ENCODE data around the gene SLC48A1. TPM values are rescaled to one million over a fixed set of nuclear protein-coding genes. Genes with fewer than 3 reads are reported as not detected.

The SLC48A1 gene
- total RNA-seq, 1 donor from 2014 or later, result 19.7 TPM

DNA sequence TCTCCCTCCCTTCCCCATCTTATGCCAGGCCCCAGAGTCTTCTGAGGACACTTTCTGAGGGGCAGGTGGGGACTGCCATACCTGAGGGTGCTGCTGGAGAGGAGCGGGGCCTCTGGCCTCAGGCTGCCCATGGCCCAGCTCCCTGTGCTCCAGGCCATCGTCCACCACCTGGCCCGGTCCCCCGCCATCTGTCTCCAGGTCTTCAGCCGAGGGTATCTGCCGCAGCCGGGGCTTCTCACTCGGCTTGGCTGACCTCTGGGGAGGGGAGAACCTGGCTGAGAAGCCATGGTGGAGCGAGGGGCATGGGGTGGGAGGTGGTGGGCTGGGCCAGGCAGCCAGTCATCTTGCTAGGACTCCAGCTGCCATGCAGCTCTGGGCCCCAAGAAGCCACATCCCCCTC is 21.6 kb downstream of the SLC48A1 start:
- TF ChIP-seq CTCF (conservative IDR thresholded peaks at IDR 0.05), result no peak
- Mint-ChIP-seq H3K27me3 (no peaks in the 10 kb centered on the region), H3K36me3 (peaks cover 9% of the 10 kb centered on the region), H3K4me3 (no peak overlapping the region), H3K4me1 (ENCODE audit: unreplicated experiment) (no peaks in the 10 kb centered on the region), H3K27ac (no peak overlapping the region), H3K9me3 (no peaks in the 10 kb centered on the region)
- no peak for DNase-seq (ENCODE audit: extremely low spot score, unreplicated experiment)

GRCh38 chr12:47795121-47795813 is 22.2 kb downstream of the SLC48A1 start:
- TF ChIP-seq CTCF (conservative IDR thresholded peaks at IDR 0.05), result no peak
- H3K27ac Mint-ChIP-seq, result no peak overlapping the region
- H3K9me3 Mint-ChIP-seq, result no peaks in the 10 kb centered on the region
- no peak for DNase-seq (ENCODE audit: extremely low spot score, unreplicated experiment)
- peaks cover 9% of the 10 kb centered on the region for H3K36me3 Mint-ChIP-seq
- no peaks in the 10 kb centered on the region for H3K27me3 Mint-ChIP-seq
- H3K4me3 Mint-ChIP-seq, result no peak overlapping the region
- no peaks in the 10 kb centered on the region for H3K4me1 Mint-ChIP-seq (ENCODE audit: unreplicated experiment)

- Mint-ChIP-seq H3K36me3 (peaks cover 9% of the 10 kb centered on the region), H3K9me3 (no peaks in the 10 kb centered on the region), H3K4me3 (no peak overlapping the region), H3K27ac (no peak overlapping the region), H3K27me3 (no peaks in the 10 kb centered on the region), H3K4me1 (ENCODE audit: unreplicated experiment) (peaks cover 2% of the 10 kb centered on the region)
- DNase-seq (ENCODE audit: extremely low spot score, unreplicated experiment), result no peak
- TF ChIP-seq CTCF (conservative IDR thresholded peaks at IDR 0.05), result no peak
Measured at GRCh38 chr12:47795814-47796411, 22.9 kb downstream of the SLC48A1 start.

GRCh38 chr12:47797441-47797840 is 24.4 kb downstream of the SLC48A1 start:
- no peak overlapping the region for H3K4me3 Mint-ChIP-seq
- TF ChIP-seq CTCF (conservative IDR thresholded peaks at IDR 0.05), result peak; percentile 56
- peaks cover 12% of the 10 kb centered on the region for H3K4me1 Mint-ChIP-seq (ENCODE audit: unreplicated experiment)
- no peaks in the 10 kb centered on the region for H3K27me3 Mint-ChIP-seq
- DNase-seq (ENCODE audit: extremely low spot score, unreplicated experiment), result no peak
- no peak overlapping the region for H3K27ac Mint-ChIP-seq
- H3K9me3 Mint-ChIP-seq, result no peaks in the 10 kb centered on the region
- H3K36me3 Mint-ChIP-seq, result peaks cover 8% of the 10 kb centered on the region

DNA sequence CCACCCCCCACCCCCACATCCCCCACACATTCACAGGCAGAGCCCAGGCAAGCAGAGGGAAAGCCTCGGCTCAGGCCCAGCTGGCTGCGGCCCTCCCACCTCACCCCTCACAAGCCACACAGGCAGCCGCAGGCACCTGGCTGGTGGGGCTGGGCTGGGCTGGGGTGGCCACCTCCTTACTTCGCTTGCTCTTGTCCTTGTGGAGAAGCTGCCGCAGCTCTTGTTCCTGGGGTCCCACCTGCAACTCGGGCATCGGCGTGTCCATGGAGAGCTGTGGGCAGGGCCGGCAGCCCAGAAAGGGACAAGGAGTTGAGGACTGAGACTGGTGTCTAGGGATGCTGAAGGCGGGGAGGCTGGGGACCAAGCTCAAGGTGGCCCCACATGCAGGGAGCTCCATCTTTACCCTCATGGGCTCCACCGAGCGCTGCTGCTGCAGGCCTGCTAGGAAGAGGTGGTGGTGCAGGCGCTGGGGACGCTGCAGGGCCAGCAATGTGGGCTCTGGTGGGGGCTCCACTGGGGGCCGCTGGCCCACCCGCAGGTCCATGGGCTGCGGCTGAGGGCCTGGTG is 25.4 kb downstream of the SLC48A1 start:
- no peaks in the 10 kb centered on the region for H3K9me3 Mint-ChIP-seq

More for the DNA sequence above, 25.4 kb downstream of the SLC48A1 start:
- Mint-ChIP-seq H3K27ac (no peak overlapping the region), H3K27me3 (no peaks in the 10 kb centered on the region), H3K4me1 (ENCODE audit: unreplicated experiment) (peaks cover 16% of the 10 kb centered on the region), H3K36me3 (peaks cover 4% of the 10 kb centered on the region), H3K4me3 (no peak overlapping the region)
- no peak for DNase-seq (ENCODE audit: extremely low spot score, unreplicated experiment)
- TF ChIP-seq CTCF (conservative IDR thresholded peaks at IDR 0.05), result no peak
